Activated CD8-positive, alpha-beta T cell treated with anti-CD3 and anti-CD28 coated beads, Interleukin-2, amount 10 ng/mL, durations not matched to agents 7 days and 5 days (primary cell): ENCODE results near the gene COL15A1. TPM values are rescaled to one million over a fixed set of nuclear protein-coding genes. Genes with fewer than 3 reads are reported as not detected.
"Not testable (repeated sequence)": the region's sequence is repeated elsewhere in the genome, so short reads cannot be mapped to it uniquely, and the experiment has no call there.

Experiments used
- ATAC-seq: fragments of 150-1000 bp; cut with Tn5 transposase; one replicate; pipeline ENCODE4 v1.10.0; 2021; ENCODE audit warnings: moderate library complexity
- CTCF ChIA-PET: fragments of 350-600 bp; sonication (Branson Sonifier 250); formaldehyde crosslinking; loops from one replicate; lab custom pipeline; 2021; ENCODE audit warnings: antibody characterized with exemption; lab: Charles Lee
- POLR2A ChIA-PET: fragments of 350-600 bp; sonication (Branson Sonifier 250); formaldehyde crosslinking; loops from one replicate; lab custom pipeline; 2021; ENCODE audit warnings: antibody characterized with exemption; lab: Charles Lee
- DNase-seq: peaks from one replicate; pipeline ENCODE4 v3.0.0-alpha.2; 2020
- H3K27ac Mint-ChIP-seq: one replicate; pipeline ENCODE4 v1.8.0; 2021; ENCODE audit warnings: mild to moderate bottlenecking, mixed read lengths
- H3K27me3 Mint-ChIP-seq: one replicate; pipeline ENCODE4 v1.8.0; 2021; ENCODE audit warnings: low read depth, mixed read lengths
- H3K36me3 Mint-ChIP-seq: one replicate; pipeline ENCODE4 v1.8.0; 2021; ENCODE audit warnings: low read depth, mixed read lengths
- H3K4me1 Mint-ChIP-seq: one replicate; pipeline ENCODE4 v1.8.0; 2021; ENCODE audit warnings: low read depth, mixed read lengths
- H3K4me3 Mint-ChIP-seq: one replicate; pipeline ENCODE4 v1.8.0; 2021; ENCODE audit warnings: mild to moderate bottlenecking, mixed read lengths
- H3K9me3 Mint-ChIP-seq: one replicate; pipeline ENCODE4 v1.8.0; 2022; ENCODE audit warnings: mixed read lengths; ENCODE audit not compliant: insufficient read depth
- total RNA-seq, 2 experiments: library from RNA; stranded (reverse); gene quantifications; one replicate each; pipeline ENCODE4 v1.2.3, GENCODE V29; 2021

COL15A1 gene
- total RNA-seq, 2 experiments from 2014 or later: 0.37 to 0.76 TPM

DNA sequence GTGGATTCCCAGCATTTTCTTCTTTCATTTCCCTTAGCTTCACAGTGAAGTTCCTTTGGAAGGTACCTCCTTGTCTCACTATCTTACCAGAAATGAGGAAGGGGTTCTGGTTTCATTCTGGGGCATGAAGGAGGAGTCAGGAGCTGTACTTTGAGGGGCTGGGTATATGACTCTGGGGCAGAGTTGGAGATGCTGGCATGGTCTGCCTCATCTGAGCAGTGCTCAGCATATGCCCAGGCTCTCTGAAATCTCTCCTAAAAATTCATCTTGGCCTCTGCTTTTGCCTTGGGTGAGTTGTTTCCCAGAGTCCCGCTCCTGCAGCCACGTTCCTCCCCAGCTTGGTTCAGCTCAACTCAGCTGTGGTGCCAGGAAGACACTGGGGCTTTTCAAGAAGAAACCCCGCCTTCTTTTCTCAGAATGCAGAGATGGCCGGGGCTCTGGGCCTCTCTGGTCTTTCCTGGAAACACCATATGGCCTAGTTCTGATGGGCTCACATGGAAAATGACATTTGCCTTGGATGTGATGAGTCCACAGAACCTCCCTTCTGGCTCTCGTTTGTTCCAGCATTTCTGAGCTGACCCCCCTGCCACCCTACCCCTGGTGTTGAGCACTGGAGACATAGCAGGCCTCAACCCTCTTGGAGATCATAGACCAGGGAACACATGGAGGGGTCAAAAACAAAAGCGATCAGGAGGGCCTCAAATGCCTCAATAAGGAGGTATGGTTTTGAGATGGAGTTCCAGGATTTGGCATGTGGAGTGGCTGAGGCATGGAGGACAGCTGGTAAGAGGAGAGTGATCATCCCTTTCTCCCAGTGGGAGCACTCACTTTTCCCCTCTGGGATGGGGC lies 149.2 kb downstream of the COL15A1 start:
- Mint-ChIP-seq H3K9me3 (peaks cover 17% of the 10 kb centered on the region), H3K4me3 (peak overlapping the region; percentile 66), H3K4me1 (peaks cover 81% of the 10 kb centered on the region), H3K36me3 (peaks cover 69% of the 10 kb centered on the region), H3K27me3 (no peaks in the 10 kb centered on the region), H3K27ac (peak overlapping the region; percentile 98)
- peak; percentile 86 for DNase-seq
- ChIA-PET POLR2A (interaction anchor here (0.7 to 7.9 kb wide), 10 partner anchors 10 to 80 kb away, joined by 3 to 62 read pairs (median 4); partner anchors contain the start of gene TGFBR1), CTCF (interaction anchor here (1.2 to 4.9 kb wide), 10 partner anchors 10 to 92 kb away, joined by 3 to 32 read pairs (median 8); partner anchors contain the start of gene TGFBR1)
- peak; percentile 88 for ATAC-seq

DNA sequence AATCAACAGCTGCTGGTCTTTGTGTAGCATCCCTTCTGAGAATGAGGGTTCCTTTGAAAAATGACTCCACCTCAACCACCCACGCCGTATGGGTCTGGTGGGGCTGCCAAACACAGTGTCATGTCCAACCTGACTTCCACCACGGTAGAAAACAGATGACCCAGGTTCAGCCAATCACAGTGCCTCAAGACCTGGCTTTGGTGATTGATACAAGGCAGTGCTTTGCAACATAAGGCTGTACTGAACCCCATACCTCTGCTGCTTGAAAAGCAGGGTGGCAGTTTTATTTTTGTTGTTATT lies 149.7 kb downstream of the COL15A1 start:
- H3K27me3 Mint-ChIP-seq: no peaks in the 10 kb centered on the region
- H3K36me3 Mint-ChIP-seq: peaks cover 74% of the 10 kb centered on the region
- peaks cover 19% of the 10 kb centered on the region for H3K9me3 Mint-ChIP-seq
- peak; percentile 65 for ATAC-seq
- H3K4me3 Mint-ChIP-seq: peak overlapping the region; percentile 66
- H3K4me1 Mint-ChIP-seq: peaks cover 86% of the 10 kb centered on the region
- peak overlapping the region; percentile 98 for H3K27ac Mint-ChIP-seq
- peak; percentile 83 for DNase-seq
- CTCF ChIA-PET: interaction anchor here (1.2 to 4.9 kb wide), 9 partner anchors 10 to 93 kb away, joined by 3 to 32 read pairs (median 11); partner anchors contain the start of gene TGFBR1
- POLR2A ChIA-PET: interaction anchor here (0.7 to 7.9 kb wide), 7 partner anchors 11 to 80 kb away, joined by 3 to 62 read pairs (median 4); partner anchors contain the start of gene TGFBR1

DNA sequence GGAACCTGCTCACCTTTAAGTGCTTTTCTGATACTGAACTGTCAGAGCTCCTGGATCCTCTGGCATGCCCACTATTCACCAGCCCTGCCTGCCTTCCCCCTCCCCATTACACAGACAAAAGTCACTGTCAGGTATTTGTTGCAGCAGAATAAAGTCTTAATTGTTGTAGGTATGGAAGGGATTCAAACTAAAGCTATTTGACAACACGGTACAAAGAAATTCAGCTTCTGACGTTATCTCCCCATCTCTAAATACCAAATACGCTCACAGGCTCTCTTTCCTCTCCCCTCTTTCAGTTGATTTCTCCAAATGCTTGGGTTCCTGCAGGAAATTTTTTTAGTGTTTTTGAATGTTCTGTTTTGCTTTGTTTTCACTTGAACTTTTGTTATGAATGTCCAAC lies 151.9 kb downstream of the COL15A1 start:
- ChIA-PET POLR2A (interaction anchor here (1.5 to 7.9 kb wide), 2 partner anchors 9 to 18 kb away, joined by 3 to 62 read pairs; partner anchors contain the start of gene TGFBR1), CTCF (interaction anchor here (1.0 to 4.9 kb wide), 5 partner anchors 9 to 82 kb away, joined by 3 to 19 read pairs (median 5); no protein-coding TSS in a partner anchor)
- no peak for ATAC-seq
- no peaks in the 10 kb centered on the region for H3K27me3 Mint-ChIP-seq
- DNase-seq: no peak
- peaks cover 95% of the 10 kb centered on the region for H3K4me1 Mint-ChIP-seq
- peaks cover 23% of the 10 kb centered on the region for H3K9me3 Mint-ChIP-seq
- no peak overlapping the region for H3K4me3 Mint-ChIP-seq
- H3K36me3 Mint-ChIP-seq: peaks cover 77% of the 10 kb centered on the region
- peak overlapping the region; percentile 33 for H3K27ac Mint-ChIP-seq

- CTCF ChIA-PET: interaction anchor here (1.0 to 4.9 kb wide), 5 partner anchors 8 to 83 kb away, joined by 3 to 19 read pairs (median 5); no protein-coding TSS in a partner anchor
- ATAC-seq (no peak), DNase-seq (no peak)
- POLR2A ChIA-PET: no interaction called here
- H3K9me3 Mint-ChIP-seq: peaks cover 19% of the 10 kb centered on the region
- H3K27ac Mint-ChIP-seq: peak overlapping the region; percentile 30
- peaks cover 95% of the 10 kb centered on the region for H3K4me1 Mint-ChIP-seq
- no peak overlapping the region for H3K4me3 Mint-ChIP-seq
- H3K36me3 Mint-ChIP-seq: peaks cover 72% of the 10 kb centered on the region
- H3K27me3 Mint-ChIP-seq: no peaks in the 10 kb centered on the region
These were observed 152.7 kb downstream of the COL15A1 start for GRCh38 chr9:99096409-99096808.

GRCh38 chr9:99099806-99100585 lies 156.3 kb downstream of the COL15A1 start:
- Mint-ChIP-seq H3K36me3 (peaks cover 46% of the 10 kb centered on the region), H3K4me1 (peaks cover 90% of the 10 kb centered on the region), H3K9me3 (peaks cover 17% of the 10 kb centered on the region)
- DNase-seq, CTCF ChIA-PET, ATAC-seq, H3K4me3 Mint-ChIP-seq, H3K27ac Mint-ChIP-seq, POLR2A ChIA-PET, H3K27me3 Mint-ChIP-seq: not testable (repeated sequence)

- H3K4me3 Mint-ChIP-seq: no peak overlapping the region
- ATAC-seq (no peak), DNase-seq (no peak)
- no peaks in the 10 kb centered on the region for H3K27me3 Mint-ChIP-seq
- H3K36me3 Mint-ChIP-seq: peaks cover 42% of the 10 kb centered on the region
- CTCF ChIA-PET: interaction anchor here (0.7 to 8.6 kb wide), 6 partner anchors 8 to 103 kb away, joined by 3 to 125 read pairs (median 4); no protein-coding TSS in a partner anchor
- H3K4me1 Mint-ChIP-seq: peaks cover 78% of the 10 kb centered on the region
- H3K27ac Mint-ChIP-seq: no peak overlapping the region
- POLR2A ChIA-PET: interaction anchor here (6.9 kb wide), 1 partner anchor 9 kb away, joined by 62 read pairs; no protein-coding TSS in a partner anchor
- peaks cover 17% of the 10 kb centered on the region for H3K9me3 Mint-ChIP-seq
These were observed 157.6 kb downstream of the COL15A1 start for GRCh38 chr9:99101271-99101670.

- Mint-ChIP-seq H3K36me3 (peaks cover 40% of the 10 kb centered on the region), H3K27ac (no peak overlapping the region), H3K9me3 (peaks cover 17% of the 10 kb centered on the region), H3K4me1 (peaks cover 75% of the 10 kb centered on the region), H3K4me3 (no peak overlapping the region), H3K27me3 (no peaks in the 10 kb centered on the region)
- CTCF ChIA-PET: interaction anchor here (1.1 to 8.6 kb wide), 5 partner anchors 9 to 104 kb away, joined by 3 to 125 read pairs (median 4); no protein-coding TSS in a partner anchor
- no peak for ATAC-seq
- POLR2A ChIA-PET: interaction anchor here (6.9 kb wide), 1 partner anchor 10 kb away, joined by 62 read pairs; no protein-coding TSS in a partner anchor
- no peak for DNase-seq
These were observed 158.1 kb downstream of the COL15A1 start for GRCh38 chr9:99101812-99102211.

- CTCF ChIA-PET: interaction anchor here (0.7 to 8.6 kb wide), 19 partner anchors 7 to 131 kb away, joined by 3 to 125 read pairs (median 5); no protein-coding TSS in a partner anchor
- DNase-seq (no peak), ATAC-seq (no peak)
- peak overlapping the region; percentile 74 for H3K4me3 Mint-ChIP-seq
- no peaks in the 10 kb centered on the region for H3K27me3 Mint-ChIP-seq
- peaks cover 75% of the 10 kb centered on the region for H3K4me1 Mint-ChIP-seq
- H3K27ac Mint-ChIP-seq: peak overlapping the region; percentile 12
- POLR2A ChIA-PET: interaction anchor here (0.6 to 6.9 kb wide), 15 partner anchors 11 to 102 kb away, joined by 3 to 62 read pairs (median 5); no protein-coding TSS in a partner anchor
- peaks cover 44% of the 10 kb centered on the region for H3K36me3 Mint-ChIP-seq
- H3K9me3 Mint-ChIP-seq: peaks cover 16% of the 10 kb centered on the region
These were observed 159.6 kb downstream of the COL15A1 start for GRCh38 chr9:99103054-99103895.

DNA sequence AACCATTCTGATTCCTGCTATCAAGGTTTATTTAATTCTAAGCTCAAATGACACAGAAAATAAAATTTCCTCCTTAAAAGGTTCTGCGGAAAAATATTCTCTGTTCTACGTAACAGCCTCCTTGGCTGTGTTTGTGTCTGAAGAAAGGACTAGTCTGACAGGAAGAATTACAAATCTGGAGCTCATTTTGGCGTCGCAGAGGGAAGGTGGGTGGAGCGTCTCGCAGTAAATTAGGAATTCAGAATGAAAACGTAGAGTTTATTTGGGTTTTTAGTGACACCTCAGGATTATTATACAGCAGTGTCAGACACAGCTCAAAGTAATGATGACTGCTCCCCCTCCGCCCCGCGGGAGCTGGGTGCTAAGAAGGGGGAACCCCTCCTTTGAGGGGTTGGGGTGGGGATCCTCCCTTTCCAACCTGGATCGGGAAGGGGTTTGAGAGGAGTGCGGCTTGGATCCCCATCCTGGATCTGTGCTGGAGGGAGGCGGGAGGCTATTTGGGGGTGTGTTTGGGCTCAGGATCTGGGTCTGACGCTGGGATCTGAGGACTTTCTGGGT lies 160.3 kb downstream of the COL15A1 start:
- CTCF ChIA-PET: interaction anchor here (0.9 to 8.6 kb wide), 21 partner anchors 8 to 131 kb away, joined by 3 to 125 read pairs (median 5); no protein-coding TSS in a partner anchor
- peak overlapping the region; percentile 74 for H3K4me3 Mint-ChIP-seq
- H3K36me3 Mint-ChIP-seq: peaks cover 43% of the 10 kb centered on the region
- POLR2A ChIA-PET: interaction anchor here (0.8 to 6.9 kb wide), 15 partner anchors 9 to 103 kb away, joined by 3 to 62 read pairs (median 5); no protein-coding TSS in a partner anchor
- peak overlapping the region; percentile 92 for H3K27ac Mint-ChIP-seq
- H3K4me1 Mint-ChIP-seq: peaks cover 76% of the 10 kb centered on the region
- DNase-seq: no peak
- H3K9me3 Mint-ChIP-seq: peaks cover 9% of the 10 kb centered on the region
- no peaks in the 10 kb centered on the region for H3K27me3 Mint-ChIP-seq
- no peak for ATAC-seq
